NCI-H82 treated with DMSO at 0.1 percent for 48 hours (cell line): Measurements from ENCODE around the gene CCNI.

Experiments
- DNase-seq: peaks from one replicate; lab custom pipeline; 2025; ENCODE audit not compliant: unreplicated experiment; lab: John Stamatoyannopoulos, UW

The CCNI gene

DNA sequence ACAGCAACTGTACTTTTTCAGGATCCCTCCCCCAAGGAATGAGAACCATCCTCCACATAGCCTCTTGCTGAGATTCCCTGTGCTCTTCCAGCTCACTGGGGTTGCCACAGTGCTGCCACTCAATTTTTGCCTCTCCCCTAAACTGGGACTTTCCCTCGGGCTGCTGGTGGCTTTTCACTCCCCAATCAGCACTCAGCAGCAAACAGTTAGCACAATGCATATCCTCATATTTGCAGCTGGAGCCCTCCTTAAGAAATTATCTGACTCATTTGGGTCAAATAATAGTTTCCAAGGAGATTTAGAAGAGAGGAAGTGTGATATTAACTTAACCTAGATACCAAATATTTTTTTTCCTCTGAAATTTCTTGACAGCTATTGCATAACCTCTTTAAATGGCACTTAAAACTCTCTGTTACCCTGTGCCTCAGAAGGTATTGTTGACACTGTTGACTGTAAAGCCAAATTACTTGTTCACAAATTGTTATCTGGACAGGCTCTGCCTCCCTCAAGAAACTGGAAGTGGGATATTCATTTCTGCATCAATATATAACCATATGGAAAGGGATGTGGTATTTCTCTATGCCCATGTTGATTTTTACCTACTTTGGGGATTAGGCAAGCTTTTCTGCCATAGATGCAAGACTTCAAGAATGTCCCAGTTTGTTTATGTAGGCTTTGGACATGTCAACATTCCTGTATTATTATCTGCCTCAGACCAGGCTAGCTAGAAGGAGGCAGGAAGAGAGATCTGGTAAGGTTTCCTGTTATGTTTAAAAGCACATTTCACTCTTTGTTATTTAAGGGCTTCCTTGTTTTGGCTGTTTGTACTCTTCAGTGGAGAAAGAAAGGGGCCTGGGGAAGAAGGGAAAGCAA, 68.2 kb downstream of the CCNI start:
- DNase-seq, result no peak

DNA sequence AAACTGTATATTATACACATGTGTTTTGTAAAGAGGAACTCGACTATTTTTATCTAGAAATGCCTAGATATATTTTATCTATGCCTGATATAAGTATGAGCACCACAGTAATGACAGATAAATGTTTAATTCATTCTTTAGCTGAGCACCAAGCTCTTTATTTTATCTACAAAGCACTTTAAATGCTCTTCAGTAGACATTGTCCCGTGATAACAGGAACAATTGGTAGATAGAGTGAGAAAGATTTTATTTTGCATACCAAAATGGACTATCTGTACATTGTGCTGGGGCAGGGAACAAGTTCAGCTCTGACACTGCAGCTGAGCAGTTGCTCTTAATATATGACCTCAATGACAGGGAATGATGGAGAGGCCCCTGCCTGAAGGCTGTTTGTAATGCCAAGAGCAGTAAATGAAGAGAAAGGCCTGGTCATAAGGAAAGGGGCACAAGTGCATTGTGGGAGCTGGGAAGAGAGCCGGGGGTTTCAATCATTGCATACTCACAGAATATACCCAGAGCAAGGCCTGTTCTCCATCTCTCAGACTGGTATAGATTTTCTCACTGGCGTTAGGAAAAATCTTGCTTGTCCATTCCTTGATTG, 68.9 kb downstream of the CCNI start:
- no peak for DNase-seq

DNA sequence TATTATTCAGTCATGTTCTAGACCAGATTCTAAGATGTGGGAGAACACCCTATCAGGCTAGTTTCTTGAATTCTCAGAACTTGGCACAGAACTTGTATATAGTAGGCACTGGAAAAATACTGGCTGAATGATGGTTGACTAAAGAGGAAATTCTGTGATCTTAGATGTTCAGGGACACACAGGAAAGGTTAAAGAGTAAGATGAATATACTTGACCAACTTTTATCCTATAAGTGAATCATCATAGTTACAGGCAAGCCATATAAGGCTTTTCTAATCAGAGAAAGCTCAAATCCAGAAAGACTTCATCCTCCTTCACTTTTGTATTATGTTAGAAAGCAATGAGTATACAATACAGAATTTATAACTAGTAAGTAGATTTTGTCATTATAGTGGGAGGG, 72.4 kb downstream of the CCNI start:
- DNase-seq, result no peak

DNA sequence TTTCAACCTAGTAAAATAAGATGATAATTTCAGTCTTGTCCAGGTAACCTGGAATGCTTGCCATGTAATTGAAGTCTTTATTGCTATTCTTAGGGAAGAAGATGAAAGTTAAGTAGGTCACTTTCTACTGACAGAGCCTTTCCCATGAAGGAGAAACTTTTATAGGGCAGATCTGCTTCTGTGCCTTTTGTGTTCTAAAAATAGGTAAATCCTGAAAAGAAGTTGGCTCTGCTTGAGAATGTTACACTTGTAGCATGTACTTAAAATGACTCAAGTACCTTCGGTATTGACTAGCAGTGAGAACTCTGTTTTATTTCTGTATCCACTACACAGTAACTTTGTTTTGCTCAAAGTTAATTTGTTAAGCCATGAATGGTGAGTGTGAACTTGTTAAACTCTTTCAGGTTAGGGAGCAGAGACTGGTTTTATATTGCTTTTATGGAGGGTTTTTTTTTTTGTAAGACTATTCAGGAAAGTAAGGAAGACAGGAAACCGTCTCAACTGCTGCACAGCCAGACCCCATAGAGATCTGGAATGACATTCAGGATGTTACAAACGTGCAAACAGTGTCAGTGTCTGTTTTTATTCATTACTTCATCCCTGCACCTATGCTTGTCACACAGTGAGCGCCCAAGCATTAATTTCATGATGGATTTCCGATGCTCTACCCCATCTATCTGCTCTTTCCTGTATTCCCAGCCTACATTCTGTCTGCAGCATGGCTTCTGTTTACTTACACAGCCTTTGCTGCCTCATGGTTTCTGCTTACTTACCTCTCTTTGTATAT, 73.3 kb downstream of the CCNI start:
- no peak for DNase-seq

DNA sequence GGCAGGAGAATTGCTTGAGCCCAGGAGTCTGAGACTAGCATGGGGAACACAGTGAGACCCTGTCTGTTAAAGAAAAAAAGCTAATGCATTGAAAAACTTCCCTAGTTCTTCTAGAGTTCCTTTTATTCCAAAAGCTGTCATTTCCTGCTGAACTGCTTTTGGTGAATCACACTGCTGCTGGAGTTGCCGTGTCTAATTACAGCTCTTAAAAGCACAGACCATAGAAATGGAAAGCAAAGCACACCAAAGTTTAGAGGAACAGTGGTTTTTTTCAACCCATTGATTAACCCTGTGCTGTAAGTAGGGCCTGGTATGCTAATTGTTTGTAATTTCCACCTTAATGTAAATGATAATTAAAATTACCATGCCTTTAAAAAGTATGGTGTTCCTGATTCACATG, 73.9 kb downstream of the CCNI start:
- no peak for DNase-seq

DNA sequence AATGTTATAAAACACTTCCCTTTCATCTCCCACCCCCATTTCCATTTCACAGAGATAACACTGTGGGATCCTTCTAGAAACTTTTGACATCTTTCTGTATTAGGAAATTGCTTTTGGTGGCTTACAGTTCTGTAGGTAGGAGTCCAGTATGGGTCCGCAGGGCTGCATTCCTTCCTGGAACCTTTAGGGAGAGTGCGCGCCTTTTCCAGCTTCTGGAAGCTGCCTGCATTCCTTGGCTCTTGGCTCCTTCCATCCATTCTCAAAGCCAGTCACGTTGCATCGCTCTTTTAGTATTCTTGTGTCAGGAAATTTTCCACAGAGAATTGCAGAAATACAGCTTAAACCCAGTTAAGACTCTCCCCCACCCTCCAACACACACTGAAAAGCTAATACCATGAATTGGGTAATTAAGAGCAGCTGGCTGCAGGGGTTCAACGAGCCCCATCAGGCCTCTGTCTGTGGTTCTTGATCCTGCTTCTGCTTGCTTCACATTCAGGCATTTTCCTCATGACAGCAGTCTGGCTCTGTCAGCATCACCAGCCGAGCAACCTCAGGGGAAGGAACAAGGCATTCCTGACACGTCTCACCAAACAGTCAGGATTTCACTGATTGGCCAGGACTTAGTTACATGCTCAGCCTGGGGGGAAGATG, 77.4 kb downstream of the CCNI start:
- no peak for DNase-seq

DNA sequence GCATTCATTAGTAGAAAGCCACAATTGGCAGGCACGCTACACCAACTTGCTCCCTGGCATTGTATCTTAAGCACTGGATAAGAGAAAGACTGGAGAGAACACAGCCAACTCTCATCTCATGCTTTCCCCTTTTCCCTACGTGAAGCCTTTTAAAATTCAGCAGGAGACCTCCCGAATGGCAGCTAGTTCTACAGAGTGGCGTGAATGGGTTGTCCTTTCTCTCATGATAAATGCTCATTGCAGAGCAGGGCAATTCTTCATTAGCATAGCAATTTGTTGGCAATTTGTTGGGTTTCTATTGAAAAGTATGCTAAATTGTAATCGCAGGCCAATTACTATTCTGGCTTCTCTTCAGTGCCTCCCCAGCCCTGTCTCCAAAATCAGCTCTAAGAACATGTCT, 78.3 kb downstream of the CCNI start:
- DNase-seq, result no peak
